K562 (cell line): ENCODE results near the gene GOLGA2. TPM values are rescaled to one million over a fixed set of nuclear protein-coding genes. Genes with fewer than 3 reads are reported as not detected.
A peak's percentile ranks its signal among the peaks of the same experiment; 100 is the strongest.

Source experiments
- ATAC-seq: fragments of 200-7000 bp; cut with Tn5 transposase; 3 replicates; pipeline ENCODE4 v1.9.1; 2020; ENCODE audit warnings: moderate library complexity
- BruUV-seq: library from RNA; stranded (reverse); fragments of 400-500 nt; replicated peaks from 2 replicates; lab custom pipeline; 2021; lab: Mats Ljungman, UMichigan
- CTCF ChIA-PET: fragments of 300-600 bp; formaldehyde crosslinking; extraction: SDS; loops from one replicate; lab custom pipeline; 2021; ENCODE audit warnings: low intra/inter-chr PET ratio; lab: Yijun Ruan, JAX
- POLR2A ChIA-PET: fragments of 300-600, 350-650 bp; sonication (Branson Sonifier 250); formaldehyde crosslinking; extraction: SDS; loops from one replicate; lab custom pipeline; 2021; ENCODE audit warnings: antibody characterized with exemption, inconsistent platforms; lab: Yijun Ruan, JAX
- DNase-seq, 4 experiments: peaks; one replicate each; pipeline versions ENCODE4 v3.0.0 to v3.0.0-alpha.2; 2011 to 2018; ENCODE audit warnings: low spot score in 3 of 4, mixed read lengths in 3 of 4; ENCODE audit errors: extremely low read depth in 1 of 4
- FAIRE-seq: peaks from 2 replicates; lab custom pipeline; 2011; peaks lifted over from hg19 to GRCh38; lab: Jason Lieb, UNC
- H2AFZ ChIP-seq: 2 replicates; pipeline ENCODE4 v1.6.0; 2011; ENCODE audit warnings: low read depth, low read length, control low read depth, inconsistent platforms
- H3K27ac ChIP-seq: fragments of 200-600 bp; 3 replicates; pipeline ENCODE4 v1.8.0; 2011; ENCODE audit warnings: low read depth, mild to moderate bottlenecking, control low read depth, inconsistent platforms, low read length, moderate library complexity, mixed read lengths; ENCODE audit errors: extremely low read depth
- H3K27me3 ChIP-seq, 2 experiments: fragments of 300-600 bp in 1 of 2; 2 replicates in 1 of 2; 3 replicates in 1 of 2; pipeline versions ENCODE4 v1.6.0 to v1.8.0; 2011; ENCODE audit warnings: inconsistent platforms in 2 of 2, low read length in 2 of 2, mild to moderate bottlenecking in 1 of 2, mixed read lengths in 1 of 2, moderate library complexity in 1 of 2; ENCODE audit not compliant: control insufficient read depth in 2 of 2, insufficient read depth in 2 of 2
- H3K36me3 ChIP-seq: fragments of 300-600 bp; 3 replicates; pipeline ENCODE4 v1.8.0; 2011; ENCODE audit warnings: mild to moderate bottlenecking, low read length, inconsistent platforms; ENCODE audit not compliant: control insufficient read depth, insufficient read depth
- H3K4me1 ChIP-seq, 2 experiments: fragments of 200-600 bp in 1 of 2; replicated peaks in 1 of 2; 2 replicates in 1 of 2; 3 replicates in 1 of 2; pipeline versions ENCODE4 v1.5.1 to v1.8.0; 2011; ENCODE audit warnings: inconsistent platforms in 2 of 2, low read length in 2 of 2, mild to moderate bottlenecking in 1 of 2, mixed read lengths in 1 of 2, moderate library complexity in 1 of 2; ENCODE audit not compliant: control insufficient read depth in 2 of 2, insufficient read depth in 2 of 2
- H3K4me2 ChIP-seq: 2 replicates; pipeline ENCODE4 v1.6.1; 2011; ENCODE audit warnings: low read length, control low read depth, inconsistent platforms, mixed read lengths; ENCODE audit not compliant: insufficient read depth
- H3K4me3 ChIP-seq: fragments of 200-600 bp; sonication (generic), shearing (Covaris generic); 2 replicates; pipeline ENCODE4 v1.5.1; 2016; ENCODE audit warnings: control low read depth, inconsistent platforms
- H3K79me2 ChIP-seq: fragments of 200-600 bp; 3 replicates; pipeline ENCODE4 v1.8.0; 2011; ENCODE audit warnings: low read length, inconsistent platforms; ENCODE audit not compliant: control insufficient read depth, insufficient read depth
- H3K9ac ChIP-seq, 2 experiments: 2 replicates each; pipeline versions ENCODE4 v1.6.0 to v1.6.1; 2011; ENCODE audit warnings: low read depth in 2 of 2, low read length in 2 of 2, control low read depth in 1 of 2, inconsistent platforms in 1 of 2, mild to moderate bottlenecking in 1 of 2, mixed read lengths in 1 of 2; ENCODE audit not compliant: insufficient read depth in 1 of 2
- H3K9me1 ChIP-seq: one replicate; pipeline ENCODE4 v1.6.0; 2011; ENCODE audit warnings: inconsistent platforms, mild to moderate bottlenecking, low read length, moderate library complexity; ENCODE audit not compliant: control insufficient read depth, insufficient read depth
- H3K9me3 ChIP-seq: replicated peaks from 2 replicates; pipeline ENCODE4 v1.5.1; 2011; ENCODE audit warnings: low read depth, low read length, inconsistent platforms; ENCODE audit not compliant: control insufficient read depth, insufficient read depth
- H4K20me1 ChIP-seq: replicated peaks from 2 replicates; pipeline ENCODE4 v1.6.1; 2011; ENCODE audit warnings: low read length, inconsistent platforms, mixed read lengths; ENCODE audit not compliant: control insufficient read depth, insufficient read depth
- CBX3 ChIP-seq, 2 experiments: IDR thresholded peaks; 1 replicate in 1 of 2; 2 replicates in 1 of 2; pipeline ENCODE4 v1.6.1; 2012; ENCODE audit warnings: inconsistent platforms in 2 of 2, low read length in 2 of 2, borderline replicate concordance in 1 of 2, control low read depth in 1 of 2
- EP300 ChIP-seq: IDR thresholded peaks from 2 replicates; pipeline ENCODE4 v1.6.1; 2012; ENCODE audit warnings: low read length, improper control_type of control experiment
- POLR2A ChIP-seq: fragments of 450-650 bp; conservative IDR thresholded peaks from 2 replicates; pipeline ENCODE4 v1.6.1; 2016
- POLR2B ChIP-seq: fragments of 450-650 bp; IDR thresholded peaks from 2 replicates; pipeline ENCODE4 v1.6.1; 2018; ENCODE audit warnings: low read depth; ENCODE audit not compliant: partially characterized antibody
- RBM22 ChIP-seq: fragments of 200-400 bp; formaldehyde crosslinking; IDR thresholded peaks from 2 replicates; pipeline ENCODE4 v1.6.1; 2018; ENCODE audit warnings: low read length, low read depth; ENCODE audit not compliant: poor library complexity, severe bottlenecking
- WHSC1 ChIP-seq: IDR thresholded peaks from one replicate; pipeline ENCODE4 v1.6.1; 2012; ENCODE audit warnings: low read length, control low read depth, inconsistent platforms
- ZNF764 ChIP-seq: fragments of 250-450 bp; sonication (Bioruptor Pico); IDR thresholded peaks from 2 replicates; pipeline ENCODE4 v1.4.0; 2020; ENCODE audit warnings: low read depth, mild to moderate bottlenecking, moderate library complexity
- WGBS: fragments of 100-300 bp; shearing (Covaris generic); methylation state at CpG from one replicate; pipeline ENCODE4 v1.1.6; 2016; ENCODE audit warnings: low coverage, mixed read lengths; ENCODE audit not compliant: insufficient coverage; ENCODE audit errors: missing lambda C conversion rate; 5-methylcytosine and 5-hydroxymethylcytosine counted together
- in situ Hi-C: fragments of 300-500 bp; cut with MboI; formaldehyde crosslinking; loops from 4 replicates; pipeline ENCODE4 v1.15.0; 2018; ENCODE audit warnings: inconsistent platforms, mixed read lengths
- intact Hi-C: fragments of 100-400 bp; cut with micrococcal nuclease; formaldehyde crosslinking; loops from 2 replicates; pipeline ENCODE4 v1.14.2; 2022
- polyA plus RNA-seq, 8 experiments: library from polyadenylated mRNA; depleted of rRNA in 4 of 8; stranded (reverse) in 5 of 8; unstranded in 3 of 8; fragments of >200 nt; fragmentation: Nextera tagmentation in 2 of 8; fragmentation: Illumina TruSeq in 1 of 8; extraction: Ambion mirVana in 2 of 8; extraction: Trizol in 1 of 8; gene quantifications; 2 replicates each; pipeline versions ENCODE4 v1.2.1 to v1.2.3, GENCODE V29; 2011 to 2014; ENCODE audit warnings: inconsistent platforms in 1 of 8, missing spikeins in 1 of 8
- total RNA-seq, 7 experiments: library from RNA; depleted of rRNA in 6 of 7; stranded (reverse); fragments of >200 nt in 6 of 7; fragmentation: Illumina TruSeq in 2 of 7; extraction: Trizol in 2 of 7; gene quantifications; 2 replicates each; pipeline versions ENCODE4 v1.2.1 to v1.2.3, GENCODE V29; 2011 to 2021; ENCODE audit warnings: low replicate concordance in 1 of 7
- TF ChIP-seq, protein P1 (sequence below), 3 experiments: fragments of 200-800 bp in 1 of 3; fragments of 250-450 bp in 1 of 3; fragments of 450-650 bp in 1 of 3; sonication (Bioruptor Pico) in 1 of 3; sonication (Bioruptor generic) in 1 of 3; formaldehyde crosslinking in 1 of 3; IDR thresholded peaks; 2 replicates each; pipeline versions ENCODE4 v1.6.1 to v1.8.0; 2016 to 2022; ENCODE audit warnings: mild to moderate bottlenecking in 2 of 3, missing genetic modification characterization in 2 of 3, missing compliant biosample characterization in 1 of 3, moderate library complexity in 1 of 3

Gene GOLGA2
- total and polyA plus RNA-seq, 9 of the 15 experiments (the other 6 are each of a cell fraction or from before 2014, with no cell fraction given) = 15.7 to 138 (median 76.0) TPM

DNA sequence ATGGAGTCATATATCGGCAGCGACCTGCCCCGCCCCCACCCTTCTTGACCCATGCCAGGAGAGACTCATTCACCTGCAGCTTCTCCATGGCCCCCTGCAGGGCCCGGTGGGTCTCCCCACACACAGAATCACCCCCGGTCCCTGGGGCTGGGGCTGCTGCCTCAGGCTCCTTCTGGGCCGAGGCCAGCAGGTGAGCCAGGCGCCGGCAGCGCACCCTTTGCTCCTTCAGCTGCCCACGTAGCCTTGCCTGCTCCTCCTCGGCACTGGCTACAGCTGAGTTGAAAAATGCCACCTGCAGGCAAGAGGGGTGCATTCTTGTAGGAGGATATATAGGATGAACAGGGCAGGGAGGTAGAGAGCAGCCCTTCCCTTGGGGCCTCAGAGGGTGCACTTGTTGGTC lies 17.9 kb downstream of the GOLGA2 start:
- ChIA-PET POLR2A (interaction anchor here (0.6 to 3.3 kb wide), 10 partner anchors 8 to 98 kb away, joined by 3 to 14 read pairs (median 4); partner anchors contain the start of genes BBLN, GOLGA2 and SWI5), CTCF (no interaction called here)
- Histone ChIP-seq H3K9ac (no peak overlapping the region), H3K4me1 (peaks cover 26 to 50% of the 10 kb centered on the region in 2 experiments), H3K9me1 (no peaks in the 10 kb centered on the region), H3K36me3 (peaks cover 89% of the 10 kb centered on the region; the same call in 2 of the 3 replicates), H3K4me3 (no peak overlapping the region), H3K79me2 (peaks cover 12% of the 10 kb centered on the region; the same call in 2 of the 3 replicates), H3K27me3 (no peaks in the 10 kb centered on the region), H3K9me3 (no peaks in the 10 kb centered on the region), H4K20me1 (no peaks in the 10 kb centered on the region), H3K4me2 (no peak overlapping the region), H3K27ac (no peak overlapping the region), H2AFZ (no peak overlapping the region)
- WGBS = 87% methylated on average over 11 of the region's 11 CpGs
- in situ Hi-C loops = no loop called here
- DNase-seq = no peak
- TF ChIP-seq CBX3 (IDR thresholded peaks at IDR 0.05; ENCODE audit: borderline replicate concordance in 1 of 2, low read length in 2 of 2) = no peak
- TF ChIP-seq EP300 = no peak
- no peak for ATAC-seq
- no peak for FAIRE-seq
- intact Hi-C loops = no loop called here
- no TSS peak for BruUV-seq

- BruUV-seq = no TSS peak
- DNase-seq = no peak
- POLR2A ChIA-PET = interaction anchor here (0.6 to 1.7 kb wide), 10 partner anchors 14 to 413 kb away, joined by 3 to 5 read pairs (median 3); partner anchors contain the start of genes BBLN, GOLGA2 and SWI5
- Histone ChIP-seq H3K4me1 (peaks cover 31 to 56% of the 10 kb centered on the region in 2 experiments), H3K4me2 (no peak overlapping the region), H2AFZ (no peak overlapping the region), H3K9me3 (no peaks in the 10 kb centered on the region), H3K27ac (no peak overlapping the region), H3K79me2 (peaks cover 12% of the 10 kb centered on the region; the same call in 2 of the 3 replicates), H3K36me3 (peaks cover 82% of the 10 kb centered on the region; the same call in 2 of the 3 replicates), H3K9ac (peak overlapping the region in 1 of 2 experiments; percentile 43; a peak in 2 of 4 replicates), H3K9me1 (no peaks in the 10 kb centered on the region), H3K27me3 (no peaks in the 10 kb centered on the region), H3K4me3 (no peak overlapping the region), H4K20me1 (peaks cover 3% of the 10 kb centered on the region; the same call in 1 of the 2 replicates)
- peak; percentile 51 for TF ChIP-seq WHSC1
- TF ChIP-seq POLR2A = peak; percentile 26
- TF ChIP-seq, protein P1, sequence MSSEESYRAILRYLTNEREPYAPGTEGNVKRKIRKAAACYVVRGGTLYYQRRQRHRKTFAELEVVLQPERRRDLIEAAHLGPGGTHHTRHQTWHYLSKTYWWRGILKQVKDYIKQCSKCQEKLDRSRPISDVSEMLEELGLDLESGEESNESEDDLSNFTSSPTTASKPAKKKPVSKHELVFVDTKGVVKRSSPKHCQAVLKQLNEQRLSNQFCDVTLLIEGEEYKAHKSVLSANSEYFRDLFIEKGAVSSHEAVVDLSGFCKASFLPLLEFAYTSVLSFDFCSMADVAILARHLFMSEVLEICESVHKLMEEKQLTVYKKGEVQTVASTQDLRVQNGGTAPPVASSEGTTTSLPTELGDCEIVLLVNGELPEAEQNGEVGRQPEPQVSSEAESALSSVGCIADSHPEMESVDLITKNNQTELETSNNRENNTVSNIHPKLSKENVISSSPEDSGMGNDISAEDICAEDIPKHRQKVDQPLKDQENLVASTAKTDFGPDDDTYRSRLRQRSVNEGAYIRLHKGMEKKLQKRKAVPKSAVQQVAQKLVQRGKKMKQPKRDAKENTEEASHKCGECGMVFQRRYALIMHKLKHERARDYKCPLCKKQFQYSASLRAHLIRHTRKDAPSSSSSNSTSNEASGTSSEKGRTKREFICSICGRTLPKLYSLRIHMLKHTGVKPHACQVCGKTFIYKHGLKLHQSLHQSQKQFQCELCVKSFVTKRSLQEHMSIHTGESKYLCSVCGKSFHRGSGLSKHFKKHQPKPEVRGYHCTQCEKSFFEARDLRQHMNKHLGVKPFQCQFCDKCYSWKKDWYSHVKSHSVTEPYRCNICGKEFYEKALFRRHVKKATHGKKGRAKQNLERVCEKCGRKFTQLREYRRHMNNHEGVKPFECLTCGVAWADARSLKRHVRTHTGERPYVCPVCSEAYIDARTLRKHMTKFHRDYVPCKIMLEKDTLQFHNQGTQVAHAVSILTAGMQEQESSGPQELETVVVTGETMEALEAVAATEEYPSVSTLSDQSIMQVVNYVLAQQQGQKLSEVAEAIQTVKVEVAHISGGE (CRISPR knock-in tag; IDR thresholded peaks at IDR 0.05) = no peak
- no peak for TF ChIP-seq RBM22
- peak; percentile 26 for TF ChIP-seq POLR2B
- no peak for TF ChIP-seq ZNF764 (CRISPR knock-in tag)
- in situ Hi-C loops = no loop called here
- ATAC-seq = no peak
- CTCF ChIA-PET = no interaction called here
- intact Hi-C loops = no loop called here
- WGBS = 92% methylated on average over 23 of the region's 23 CpGs
- FAIRE-seq = no peak
Measured at GRCh38 chr9:128257086-128257825, 18.6 kb downstream of the GOLGA2 start.
